GM21526 (cell line): ENCODE measurements around the gene SBK3.
"Not testable (repeated sequence)": the region's sequence is repeated elsewhere in the genome, so short reads cannot be mapped to it uniquely, and the experiment has no call there.

Experiments used
- ATAC-seq: cut with Tn5 transposase; IDR thresholded peaks from one replicate; pipeline ENCODE4 v1.9.1; 2021; ENCODE audit warnings: moderate library complexity; ENCODE audit not compliant: unreplicated experiment, low FRiP score

SBK3 gene, protein sequence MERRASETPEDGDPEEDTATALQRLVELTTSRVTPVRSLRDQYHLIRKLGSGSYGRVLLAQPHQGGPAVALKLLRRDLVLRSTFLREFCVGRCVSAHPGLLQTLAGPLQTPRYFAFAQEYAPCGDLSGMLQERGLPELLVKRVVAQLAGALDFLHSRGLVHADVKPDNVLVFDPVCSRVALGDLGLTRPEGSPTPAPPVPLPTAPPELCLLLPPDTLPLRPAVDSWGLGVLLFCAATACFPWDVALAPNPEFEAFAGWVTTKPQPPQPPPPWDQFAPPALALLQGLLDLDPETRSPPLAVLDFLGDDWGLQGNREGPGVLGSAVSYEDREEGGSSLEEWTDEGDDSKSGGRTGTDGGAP

DNA sequence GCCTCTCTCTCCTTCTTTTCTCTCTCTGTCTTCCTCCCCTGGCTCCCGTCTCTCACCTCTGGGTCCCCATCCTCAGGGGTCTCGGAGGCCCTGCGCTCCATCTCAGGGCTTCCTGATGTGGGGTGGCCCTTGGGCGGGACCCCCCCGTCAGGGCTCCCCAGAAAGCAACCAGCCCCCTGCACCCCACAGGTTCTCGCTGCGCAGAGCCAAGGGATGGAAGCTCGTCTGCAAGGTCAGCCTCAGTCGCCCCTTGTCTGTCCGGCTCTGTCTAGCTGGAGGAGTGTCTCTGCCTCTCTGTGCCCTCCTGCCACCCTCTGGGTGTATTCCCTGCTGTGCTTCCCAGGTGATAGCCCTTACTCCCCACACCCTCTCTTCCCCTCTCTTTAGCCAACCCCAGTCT is at the start of gene SBK3:
TSS of gene SBK3 (minus strand) at position 101 of the 400 bp plus-strand sequence. CDS start at position 101, 0 bp downstream.
- ATAC-seq = no peak

DNA sequence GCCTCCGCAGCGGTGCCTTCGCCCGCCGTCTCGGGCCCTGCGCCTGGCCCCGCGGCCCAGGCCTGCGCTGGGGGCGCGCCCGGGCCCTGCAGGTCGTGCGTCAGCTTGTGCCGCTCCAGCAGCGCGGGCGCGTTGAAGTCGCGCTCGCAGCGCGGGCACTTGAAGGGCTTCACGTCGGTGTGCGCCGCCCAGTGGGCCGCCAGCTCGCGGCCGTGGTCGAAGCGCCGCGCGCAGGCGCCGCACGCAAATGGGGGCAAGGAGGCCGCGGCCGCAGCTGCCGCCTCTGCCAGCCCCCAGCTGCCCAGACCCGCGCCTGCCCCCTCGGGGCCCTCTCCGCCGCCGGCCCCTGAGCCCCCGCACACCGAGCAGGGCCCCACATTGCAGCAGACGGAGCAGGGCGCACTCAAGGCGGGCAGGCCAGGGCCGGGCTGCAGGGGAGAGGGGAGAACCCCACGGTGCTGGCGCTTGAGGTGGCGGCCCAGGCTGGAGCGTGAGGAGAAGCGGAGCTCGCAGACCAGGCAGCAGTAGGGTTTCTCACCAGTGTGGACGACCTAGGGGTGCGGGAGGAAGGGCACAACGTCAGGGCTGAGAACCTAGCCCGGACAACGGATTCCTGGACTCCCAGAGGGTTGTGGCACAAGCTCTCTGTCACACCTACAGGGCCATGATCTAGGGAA is 47.9 kb upstream of the SBK3 start:
- ATAC-seq = no peak

DNA sequence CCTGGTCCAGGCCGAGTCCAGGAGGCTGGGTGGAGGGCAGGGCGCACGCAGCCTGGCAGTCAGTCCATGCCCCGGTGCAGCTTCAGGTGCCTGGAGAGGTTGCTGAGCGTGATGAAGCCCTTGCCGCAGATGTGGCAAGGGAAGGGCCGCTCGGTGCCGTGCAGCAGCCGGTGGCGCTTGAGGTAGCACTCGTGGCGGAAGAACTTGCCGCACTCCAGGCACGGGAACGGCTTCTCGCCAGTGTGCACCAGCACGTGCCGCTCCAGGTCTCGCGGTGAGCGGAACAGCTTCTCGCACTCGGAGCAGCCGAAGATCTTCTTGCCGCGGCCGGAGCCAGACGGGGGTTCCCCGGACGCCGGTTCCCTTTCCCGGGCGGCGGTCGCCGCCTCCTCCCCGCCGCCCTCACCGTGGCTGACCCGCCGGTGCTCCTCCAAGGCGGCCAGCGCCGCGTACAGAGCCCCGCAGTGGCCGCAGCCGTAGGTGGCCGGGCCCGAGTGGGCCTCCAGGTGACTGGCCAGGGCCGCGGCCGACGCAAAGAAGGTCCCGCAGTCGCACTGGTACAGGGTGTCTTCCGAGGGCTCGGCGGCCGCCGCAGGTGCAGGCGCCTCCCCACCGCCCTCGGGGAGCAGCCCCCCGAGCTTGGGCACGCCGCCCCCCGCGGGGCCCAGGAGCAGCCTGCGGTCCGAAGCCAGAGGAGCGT is 47.2 kb upstream of the SBK3 start:
- ATAC-seq = no peak

DNA sequence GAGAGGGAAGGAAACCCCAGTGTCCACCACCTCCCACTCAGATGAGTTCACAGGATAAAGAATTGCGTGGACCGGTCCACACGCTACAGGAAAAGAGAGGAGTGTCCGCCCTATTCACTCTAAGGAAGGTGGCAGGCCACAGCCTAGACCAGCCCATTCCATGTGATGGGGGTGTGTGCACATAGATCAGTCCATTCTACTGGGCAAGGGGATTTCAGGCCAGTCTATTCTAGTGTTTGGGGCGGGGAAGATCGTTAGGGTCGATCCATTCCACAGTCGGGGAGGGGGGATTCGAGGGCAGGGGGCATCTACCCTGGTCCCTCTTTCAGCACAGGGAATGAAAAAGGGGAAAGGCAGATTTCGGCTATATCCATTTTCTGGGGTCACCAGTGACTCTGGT is 46.2 kb upstream of the SBK3 start:
- no peak for ATAC-seq

DNA sequence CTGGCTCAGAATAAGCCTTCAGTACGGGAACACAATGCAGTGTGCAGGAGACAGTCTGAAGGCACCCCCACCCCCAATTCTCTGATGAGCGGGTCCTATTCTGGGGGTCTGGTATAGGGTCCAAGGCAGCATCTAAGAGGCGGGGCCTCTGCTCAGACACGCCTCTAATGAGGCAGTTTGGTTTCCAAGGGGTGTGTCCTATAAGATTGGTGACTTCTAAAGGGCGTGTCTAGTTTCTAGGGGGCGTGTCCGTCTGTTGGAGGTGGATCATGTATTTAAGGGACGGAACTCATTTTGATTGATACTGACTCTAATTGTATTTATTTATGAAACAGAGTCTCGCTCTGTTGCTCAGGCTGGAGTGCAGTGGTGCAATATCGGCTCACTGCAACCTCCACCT is 45.3 kb upstream of the SBK3 start:
- no peak for ATAC-seq

DNA sequence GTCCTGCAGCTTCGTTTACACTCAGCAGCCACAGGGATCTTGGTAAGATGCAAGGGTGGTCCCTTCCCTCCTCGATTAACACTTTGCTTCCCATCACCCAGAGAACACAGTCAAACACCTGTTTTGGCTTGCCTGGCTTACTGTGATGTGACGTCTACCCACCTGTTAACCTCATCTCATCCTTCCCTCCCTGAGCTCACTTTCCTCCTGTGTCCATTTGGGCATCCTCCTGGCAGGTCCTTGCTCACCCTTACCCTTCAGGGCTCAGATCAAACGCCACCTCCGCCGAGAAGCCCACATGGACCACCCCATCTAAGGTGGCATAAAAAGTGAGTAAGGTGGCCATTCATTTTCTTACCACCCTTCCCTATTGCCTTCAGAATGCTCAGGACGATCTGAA is 44.8 kb upstream of the SBK3 start:
- ATAC-seq = no peak

DNA sequence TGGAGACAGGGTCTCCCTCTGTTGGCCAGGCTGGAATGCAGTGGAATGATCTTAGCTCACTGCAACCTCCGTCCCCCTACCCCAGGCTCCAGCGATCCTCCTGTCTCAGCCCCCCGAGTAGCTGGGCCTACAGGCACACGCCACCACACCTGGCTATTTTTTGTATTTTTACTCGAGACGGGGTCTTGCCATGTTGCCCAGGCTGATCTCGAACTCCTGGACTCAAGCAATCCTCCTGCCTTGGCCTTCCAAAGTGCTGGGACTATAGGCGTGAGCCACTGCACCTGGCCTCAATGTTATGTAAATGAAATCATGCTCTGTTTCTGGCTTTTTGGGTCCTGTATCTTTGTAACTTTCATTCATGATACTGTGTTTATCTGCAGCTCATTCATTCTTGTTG is 43.4 kb upstream of the SBK3 start:
- no peak for ATAC-seq

DNA sequence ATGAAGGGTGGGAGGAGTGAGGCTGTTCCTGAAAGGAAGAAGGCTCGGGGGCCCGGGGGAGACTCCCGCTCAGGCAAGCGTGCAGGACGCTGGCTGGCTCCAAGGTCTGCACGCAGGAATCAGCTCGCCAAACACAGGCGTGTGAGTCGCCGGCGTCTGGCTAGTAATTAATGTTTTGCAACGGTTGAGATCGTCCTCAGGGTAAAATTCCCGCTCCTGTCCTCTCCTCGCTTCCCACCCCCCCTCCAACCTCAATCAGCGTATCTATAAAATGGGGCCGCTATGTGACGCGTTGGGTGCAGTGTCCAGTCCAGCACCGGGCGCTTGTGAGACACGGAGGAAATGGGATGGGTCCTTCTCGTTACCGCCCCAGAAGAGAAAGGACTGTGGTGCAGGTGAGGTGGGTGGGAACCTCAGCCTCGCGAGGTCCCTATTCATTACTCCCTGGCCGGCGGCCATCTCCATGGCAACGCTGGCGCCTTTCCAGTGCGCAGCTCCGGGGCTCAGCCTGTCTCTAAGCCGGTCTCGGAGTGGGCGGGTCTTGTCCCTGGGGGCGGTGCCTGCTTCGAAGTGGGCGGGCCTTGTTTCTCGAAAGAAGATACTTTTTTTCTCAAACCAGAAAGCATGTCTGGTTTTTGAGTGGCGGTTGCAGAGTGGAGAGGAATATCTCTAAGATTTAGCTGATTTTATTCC is 41.8 kb upstream of the SBK3 start:
- ATAC-seq = peak; percentile 88

DNA sequence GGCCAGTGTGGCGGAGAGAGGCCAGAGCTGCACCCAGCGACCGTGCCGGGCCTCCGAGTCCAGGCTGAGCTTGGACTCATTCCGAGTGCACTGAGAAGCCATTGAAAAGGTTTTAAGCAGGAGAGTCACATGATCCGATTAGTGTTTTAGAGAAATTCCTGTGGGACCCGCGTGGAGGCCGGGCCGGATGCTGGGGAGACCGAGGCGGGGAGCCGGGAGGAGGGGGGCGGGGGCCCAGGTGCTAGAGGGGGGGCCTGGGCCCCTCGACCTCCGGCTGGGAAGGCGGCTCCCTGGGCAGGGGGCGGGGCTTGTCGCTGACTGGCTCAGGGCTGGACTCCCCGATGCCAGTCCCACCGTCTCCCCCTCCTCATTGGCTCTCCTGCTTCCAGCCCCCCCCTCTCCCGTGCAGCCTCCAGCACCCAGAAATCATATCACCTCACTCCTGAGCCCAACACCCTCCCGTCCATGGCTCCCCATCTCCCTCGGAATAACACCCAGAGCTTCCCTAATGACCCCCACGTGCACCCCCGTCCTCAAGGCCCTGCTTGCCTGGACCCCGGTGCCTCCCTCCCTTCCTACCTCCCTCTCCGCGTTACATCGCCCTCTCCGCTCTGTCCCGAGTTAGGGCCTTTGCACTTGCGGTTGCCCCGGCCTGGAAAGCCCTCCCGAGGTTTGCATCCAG is 40.5 kb upstream of the SBK3 start:
- ATAC-seq = no peak

DNA sequence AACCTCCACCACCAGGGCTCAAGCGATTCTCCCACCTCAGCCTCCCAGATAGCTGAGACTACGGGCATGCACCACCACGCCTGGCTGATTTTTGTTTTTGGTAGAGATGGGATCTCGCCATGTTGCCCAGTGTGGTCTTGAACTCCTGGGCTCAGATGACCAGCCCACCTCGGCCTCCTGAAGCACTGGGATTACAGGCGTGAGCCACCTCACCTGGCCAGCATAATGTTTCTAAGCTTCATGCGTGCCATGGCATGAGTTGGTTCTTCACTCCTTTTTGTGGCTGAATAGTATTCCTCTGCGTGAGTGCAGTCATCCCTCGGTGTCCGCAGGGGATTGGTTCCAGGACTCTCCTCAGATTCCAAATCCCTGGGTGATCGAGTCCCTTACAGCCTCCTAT is 39.5 kb upstream of the SBK3 start:
- no peak for ATAC-seq

DNA sequence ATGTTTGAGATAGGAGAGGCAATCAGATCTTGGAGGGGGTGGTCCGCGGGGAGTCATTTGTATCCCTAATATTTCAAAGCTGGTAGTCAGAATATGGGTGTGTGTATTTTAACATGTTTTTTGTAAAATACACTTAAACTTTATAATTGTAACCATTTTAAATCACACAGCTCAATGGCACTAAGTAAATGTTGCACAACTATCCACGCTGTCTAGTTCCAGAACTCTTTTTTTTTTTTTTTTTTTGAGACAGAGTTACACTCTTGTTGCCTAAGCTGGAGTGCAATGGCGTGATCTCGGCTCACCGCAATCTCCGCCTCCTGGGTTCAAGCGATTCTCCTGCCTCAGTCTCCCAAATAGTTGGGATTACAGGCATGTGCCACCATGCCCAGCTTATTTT is 38.6 kb upstream of the SBK3 start:
- ATAC-seq = not testable (repeated sequence)

DNA sequence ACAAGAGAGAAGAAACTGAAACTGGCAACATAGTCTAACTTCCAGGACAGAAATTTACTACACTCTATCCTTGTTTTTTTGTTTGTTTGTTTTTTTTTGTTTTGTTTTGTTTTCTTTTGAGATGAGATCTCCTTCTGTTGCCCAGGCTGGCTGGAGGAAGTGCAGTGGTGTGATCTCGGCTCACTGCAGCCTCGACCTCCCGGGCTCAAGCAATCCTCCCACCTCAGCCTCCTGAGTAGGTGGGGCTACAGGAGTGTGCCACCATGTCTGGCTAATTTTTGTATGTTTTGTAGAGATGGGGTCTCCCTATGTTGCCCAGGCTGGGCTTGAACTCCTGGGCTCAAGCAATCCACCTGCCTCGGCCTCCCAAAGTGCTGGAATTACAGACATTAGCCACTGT is 36.9 kb upstream of the SBK3 start:
- ATAC-seq = not testable (repeated sequence)

DNA sequence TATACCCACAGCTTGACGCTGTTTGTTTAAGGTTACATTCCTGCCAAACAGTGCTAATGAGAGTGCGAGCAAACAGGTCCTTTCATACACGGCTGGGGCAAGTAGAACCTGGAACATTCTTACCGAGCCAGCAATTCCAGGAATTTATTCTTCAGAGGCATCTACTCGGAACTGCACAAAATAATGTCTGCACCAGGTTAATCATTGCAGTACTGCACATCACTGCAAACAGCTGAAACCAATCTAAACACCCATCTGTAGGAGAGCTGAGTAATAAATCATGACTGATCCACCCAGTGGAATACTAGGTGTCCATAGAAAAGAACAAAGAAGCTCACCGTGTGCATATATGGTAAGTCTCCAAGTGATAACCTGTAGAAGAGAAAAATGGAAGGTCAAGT is 36.5 kb upstream of the SBK3 start:
- no peak for ATAC-seq

DNA sequence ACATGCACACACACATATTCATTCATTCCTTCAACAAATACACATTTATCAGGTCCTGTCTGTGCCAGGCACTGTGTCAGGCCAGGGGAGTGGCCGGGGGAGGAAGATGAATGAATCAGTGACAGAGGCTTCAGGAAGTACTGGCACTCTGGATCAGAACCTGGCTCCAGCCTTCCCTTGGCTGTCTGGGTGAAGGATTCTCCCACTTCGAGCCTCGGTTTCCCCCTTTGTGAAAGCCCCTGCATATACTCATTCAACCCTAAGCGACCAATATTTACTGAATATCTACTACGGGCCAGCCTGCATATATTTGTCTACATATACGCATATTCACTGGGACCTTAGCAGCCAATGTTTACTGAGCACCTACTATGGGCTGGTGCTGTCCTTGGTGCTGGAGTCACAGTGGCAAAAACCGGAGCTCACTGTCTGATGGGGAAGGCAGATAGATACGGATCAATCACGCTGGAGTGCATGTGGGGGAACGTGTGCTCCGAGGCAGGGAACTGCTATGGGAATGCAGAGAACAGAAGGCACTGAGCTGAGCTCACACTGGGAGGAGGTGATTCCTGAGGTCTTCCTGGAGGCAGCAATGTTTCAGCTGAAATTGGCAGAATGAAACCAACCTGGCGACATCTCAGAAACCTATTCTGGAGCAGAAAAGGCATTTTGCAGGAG is 35.9 kb upstream of the SBK3 start:
- ATAC-seq = no peak

DNA sequence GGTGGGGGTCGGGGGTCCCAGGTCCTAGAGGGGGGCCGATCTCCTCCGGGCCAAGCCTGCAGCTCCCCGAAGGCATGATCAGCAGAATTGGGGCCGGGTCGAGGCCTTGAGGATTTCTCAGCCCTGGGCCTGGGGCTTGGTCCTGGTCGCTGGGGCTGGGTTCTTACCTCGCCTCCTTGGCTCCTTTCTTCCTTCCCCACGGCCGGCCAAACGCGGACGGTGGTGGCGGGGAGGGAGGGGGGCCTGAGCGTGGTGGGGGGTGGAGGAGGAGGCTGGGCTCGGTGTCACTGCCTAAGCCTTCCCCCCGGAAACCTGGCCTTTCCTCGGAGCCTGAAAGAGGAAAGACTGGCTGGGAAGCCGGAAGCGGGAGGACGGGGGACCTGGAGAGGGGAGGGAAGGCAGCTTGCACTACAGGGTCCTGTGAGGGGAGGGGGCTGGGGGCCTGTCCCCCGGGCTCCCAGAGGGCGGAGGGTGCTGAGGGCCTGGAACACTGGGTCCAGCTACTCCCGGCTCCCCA is 35.3 kb upstream of the SBK3 start, which contains the start of gene ZNF579:
TSS of gene ZNF579 (minus strand) at position 221 of the 517 bp plus-strand sequence. CDS start 1,209 bp downstream, outside the sequence.
- no peak for ATAC-seq

DNA sequence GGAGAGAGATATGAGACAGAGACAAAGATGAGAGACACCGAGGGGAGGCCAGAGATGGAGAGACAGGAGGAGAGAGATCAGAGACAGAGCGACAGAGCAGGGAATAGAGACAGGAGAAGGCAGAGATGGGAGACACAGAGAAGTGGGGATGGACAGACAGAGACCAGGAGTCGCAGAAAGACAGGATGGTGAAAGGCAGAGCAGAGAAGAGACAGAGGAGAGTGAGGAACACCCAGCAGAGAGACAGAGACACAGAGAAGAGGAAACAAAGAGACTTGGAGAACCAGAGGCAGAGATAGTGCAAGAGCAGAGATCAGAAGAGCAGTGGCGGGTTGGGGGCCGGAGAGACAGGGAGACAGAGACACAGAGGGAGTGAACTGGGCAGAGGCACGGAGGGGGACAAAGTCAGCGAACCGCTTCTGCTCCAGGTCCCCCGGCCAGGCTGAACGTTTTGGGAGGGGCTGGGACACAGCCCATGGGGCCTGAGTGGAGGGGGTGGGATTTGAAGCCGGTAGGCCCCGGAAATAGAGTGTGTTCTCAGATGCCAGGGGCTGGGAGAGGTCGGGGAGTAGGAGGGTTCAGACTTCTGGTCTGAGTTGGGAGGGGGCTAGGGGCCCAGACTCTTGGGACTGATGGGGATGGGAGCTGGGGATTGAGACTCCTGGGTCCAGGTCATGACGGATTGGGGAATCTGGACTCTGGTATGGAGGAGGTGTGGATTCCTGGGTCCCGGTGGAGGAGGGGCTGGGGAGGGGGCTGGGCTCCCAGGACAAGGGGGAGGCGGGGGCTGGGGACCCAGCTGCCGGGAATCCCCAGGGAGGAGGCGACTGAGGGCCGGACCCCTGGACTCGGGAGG is 34.7 kb upstream of the SBK3 start:
- no peak for ATAC-seq

DNA sequence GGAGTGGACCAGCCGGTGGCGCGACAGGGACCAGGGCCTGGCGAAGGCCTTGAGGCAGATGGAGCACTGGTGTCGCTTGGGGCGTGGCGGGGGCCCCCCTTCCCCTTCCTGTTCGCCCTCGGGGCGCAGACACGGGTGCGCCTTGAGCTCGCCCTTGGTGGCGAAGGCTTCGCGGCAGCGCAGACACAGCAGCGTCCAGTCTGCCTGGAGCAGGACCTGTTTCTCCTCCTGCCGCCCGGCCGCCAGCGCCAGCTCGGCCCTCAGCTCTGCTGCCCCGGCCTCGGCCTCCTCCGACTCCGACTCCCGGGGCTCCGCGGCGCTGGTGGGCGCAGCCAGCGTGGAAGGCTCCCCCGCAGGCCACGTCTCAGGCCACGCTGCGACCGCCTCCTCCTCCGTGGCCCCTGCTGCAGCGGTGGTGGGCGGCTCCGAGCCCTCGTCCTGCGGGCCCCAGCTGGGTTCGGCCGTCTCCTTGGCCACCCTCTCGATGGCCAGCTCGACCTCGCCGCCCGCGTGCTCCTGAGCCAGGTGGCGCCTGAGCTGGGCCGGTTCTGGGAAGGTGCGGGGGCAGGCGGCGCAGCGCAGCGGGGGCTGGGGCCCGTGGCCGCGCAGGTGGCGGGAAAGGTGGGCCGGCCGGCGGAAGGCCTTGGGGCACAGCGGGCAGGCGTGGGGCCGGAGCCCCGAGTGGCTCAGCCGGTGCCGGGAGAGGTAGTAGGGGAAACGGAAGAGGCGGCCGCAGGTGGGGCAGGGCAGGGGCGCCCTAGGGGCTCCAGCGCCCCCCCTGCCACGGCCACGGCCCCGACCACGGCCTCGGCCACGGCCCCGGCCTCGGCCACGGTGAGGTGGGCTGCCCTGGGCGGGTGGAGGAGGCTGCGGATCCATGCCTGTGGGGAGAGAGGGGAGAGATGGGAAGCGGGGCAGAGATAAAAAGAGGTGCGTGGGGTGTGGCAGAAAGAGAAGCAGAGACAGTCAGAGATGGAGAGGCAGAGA is 33.7 kb upstream of the SBK3 start:
- no peak for ATAC-seq
